Measurements from ENCODE around the gene IMMP2L.

Gene IMMP2L

DNA sequence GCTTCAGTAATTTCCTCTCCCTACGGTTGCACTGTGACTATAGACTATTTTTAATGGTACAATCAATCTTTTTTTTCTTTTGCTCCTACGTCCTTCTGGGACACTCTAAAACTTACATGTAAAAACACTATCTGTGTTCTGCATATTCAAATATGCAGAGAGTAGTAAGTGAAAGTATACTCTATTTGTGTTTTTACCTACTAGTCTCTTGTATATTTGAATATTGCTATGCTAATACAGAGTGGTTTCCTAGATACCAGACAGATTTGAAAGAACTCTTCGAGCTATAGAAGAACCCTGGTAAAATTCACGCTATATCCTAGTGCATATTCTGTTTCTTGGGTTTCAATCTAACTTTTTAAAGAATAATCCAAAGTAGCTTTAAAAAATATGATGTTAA, 672.2 kb downstream of the IMMP2L start:
- DNase-seq = no peak

DNA sequence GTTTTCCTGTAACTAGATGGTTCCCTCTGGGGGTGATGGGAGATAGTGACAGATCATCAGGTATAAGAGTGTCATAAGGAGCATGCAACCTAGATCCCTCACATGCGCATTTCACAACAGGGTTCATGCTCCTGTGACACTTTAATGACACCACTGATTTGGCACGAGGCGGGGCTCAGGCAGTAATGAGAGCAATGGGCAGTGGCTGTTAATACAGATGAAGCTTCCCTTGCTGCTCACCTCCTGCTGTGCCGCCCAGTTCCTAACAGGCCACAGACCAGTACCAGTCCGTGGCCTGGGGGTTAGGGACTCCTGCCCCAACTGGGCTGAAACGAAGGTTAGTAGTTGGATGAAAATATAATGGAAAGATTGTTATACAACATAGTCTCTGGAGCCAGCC, 673.0 kb downstream of the IMMP2L start:
- DNase-seq = no peak

DNA sequence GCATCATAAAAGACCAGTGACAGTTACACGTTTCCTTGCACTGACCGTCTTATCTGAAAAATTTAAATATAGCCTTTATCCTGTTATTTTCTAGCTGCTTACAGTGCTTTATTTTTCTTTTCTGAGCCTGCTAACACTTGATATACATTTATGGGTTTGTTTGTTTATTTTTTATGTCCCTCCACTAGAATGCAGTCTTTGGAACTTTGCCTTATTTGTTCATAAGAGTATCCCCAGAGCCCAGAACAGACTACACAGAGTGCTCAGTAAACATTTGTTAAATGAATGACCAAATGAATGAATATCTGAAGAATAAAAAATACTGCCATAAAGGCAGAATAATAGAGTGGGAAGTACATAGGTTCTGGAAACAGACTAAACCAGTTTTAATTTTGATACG, 673.7 kb downstream of the IMMP2L start:
- no peak for DNase-seq

DNA sequence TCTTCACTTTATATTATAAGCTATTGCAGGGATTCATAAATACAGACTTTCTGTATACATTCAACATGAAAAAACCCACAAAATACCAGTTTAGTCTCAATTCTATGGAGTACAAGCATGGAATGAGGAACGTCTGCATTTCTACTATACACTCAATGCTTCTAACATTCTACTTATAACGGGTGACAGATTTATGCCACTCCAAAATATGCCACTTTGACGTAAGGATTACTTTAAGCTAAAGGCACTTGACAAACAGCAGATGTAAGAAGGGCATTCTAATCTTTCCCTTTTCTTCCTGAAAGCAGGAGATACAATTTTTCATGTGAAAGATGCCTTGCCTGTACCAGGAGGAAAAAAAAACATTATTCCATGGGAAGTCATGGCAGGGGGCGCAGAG, 676.8 kb downstream of the IMMP2L start:
- no peak for DNase-seq

DNA sequence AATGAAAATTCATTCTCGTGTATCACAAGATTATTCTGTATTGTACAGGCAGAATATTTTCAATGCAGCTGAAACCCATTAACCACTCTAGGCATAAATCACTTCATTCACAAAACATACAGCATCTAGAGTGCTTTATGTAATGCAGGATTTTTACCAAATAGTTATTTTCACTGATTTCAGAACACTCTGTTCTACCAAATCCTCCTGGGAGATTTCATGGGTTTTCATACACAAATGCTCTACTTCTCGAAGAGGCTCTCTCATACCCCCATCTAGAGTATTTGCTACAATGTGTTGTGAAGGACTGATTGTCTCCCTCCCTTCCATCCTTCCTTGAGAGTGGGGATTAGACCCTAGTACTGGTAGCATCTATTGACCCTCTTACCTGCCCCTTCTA, 680.6 kb downstream of the IMMP2L start:
- no peak for DNase-seq

DNA sequence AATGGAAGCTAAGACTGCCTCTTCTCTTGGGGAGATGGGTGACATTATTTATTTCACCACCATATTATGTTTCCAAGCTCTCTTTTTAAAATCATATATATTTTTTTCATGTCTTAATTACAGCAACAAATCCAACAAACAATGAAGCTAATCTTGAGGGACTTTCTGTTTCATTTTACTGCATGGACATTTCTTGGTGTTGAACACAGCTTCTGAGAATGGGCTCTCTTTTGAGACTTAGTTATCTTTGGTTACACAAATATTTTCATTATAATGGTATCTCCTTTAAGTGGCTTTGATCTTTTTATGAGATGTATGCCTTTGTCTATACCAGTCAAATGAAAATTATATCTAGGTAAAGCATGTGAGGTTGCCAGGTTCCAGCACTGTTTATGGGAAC, 681.3 kb downstream of the IMMP2L start:
- DNase-seq = no peak

DNA sequence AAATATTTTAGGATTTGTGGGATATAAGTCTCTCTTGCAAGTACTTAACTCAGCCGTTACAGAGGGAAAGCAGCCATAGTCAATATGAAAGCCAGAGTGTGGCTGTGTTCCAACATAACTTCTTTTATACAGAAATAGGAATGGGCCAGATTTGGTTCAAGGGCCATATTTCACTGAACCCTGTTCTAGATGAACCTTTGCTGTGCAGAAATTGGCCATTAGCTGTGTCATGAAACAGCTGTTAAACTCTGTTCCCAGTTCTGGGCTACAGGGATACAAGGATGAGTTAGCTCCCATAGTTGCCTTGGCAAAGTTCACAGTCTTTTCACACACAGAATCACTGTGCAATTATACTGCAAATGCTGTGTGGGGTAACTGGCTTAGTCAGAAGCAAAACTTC, 685.3 kb downstream of the IMMP2L start:
- DNase-seq = no peak

DNA sequence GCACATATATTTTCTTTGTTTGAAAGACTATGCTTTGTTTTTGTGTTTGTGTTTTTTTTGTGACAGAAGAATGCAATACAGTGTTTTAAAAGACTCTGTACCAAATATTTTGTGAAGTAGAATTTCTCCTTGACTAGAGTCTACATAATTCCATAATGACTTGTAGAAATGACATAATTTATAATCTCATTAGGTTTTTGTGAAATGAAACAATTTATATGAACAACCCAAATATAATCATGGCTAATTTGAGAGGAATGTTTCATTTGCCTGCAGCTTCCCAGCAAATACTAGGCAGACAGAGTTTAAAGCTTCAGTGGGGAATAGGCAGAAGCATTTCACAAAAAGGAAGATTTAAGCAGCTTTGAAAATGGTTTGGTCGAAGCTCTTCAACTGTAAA, 686.9 kb downstream of the IMMP2L start:
- no peak for DNase-seq

DNA sequence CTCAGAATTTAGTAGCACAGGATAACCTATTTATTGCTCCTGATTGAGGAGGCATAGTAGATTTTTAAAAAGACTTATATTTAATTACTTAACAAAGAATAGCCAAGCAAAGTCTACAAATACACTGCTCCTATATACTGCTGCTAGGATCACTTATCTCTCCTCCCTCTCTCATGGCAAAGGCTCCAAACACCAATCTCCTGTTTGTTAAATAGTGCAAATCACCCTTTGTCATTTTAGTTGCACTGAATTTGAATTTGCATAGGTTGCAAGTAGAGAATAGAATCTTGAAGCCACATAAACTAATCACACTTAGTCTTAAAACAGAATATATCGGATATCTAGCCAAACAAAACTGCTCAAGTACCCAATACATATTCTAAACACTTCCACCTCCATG, 690.4 kb downstream of the IMMP2L start:
- no peak for DNase-seq

DNA sequence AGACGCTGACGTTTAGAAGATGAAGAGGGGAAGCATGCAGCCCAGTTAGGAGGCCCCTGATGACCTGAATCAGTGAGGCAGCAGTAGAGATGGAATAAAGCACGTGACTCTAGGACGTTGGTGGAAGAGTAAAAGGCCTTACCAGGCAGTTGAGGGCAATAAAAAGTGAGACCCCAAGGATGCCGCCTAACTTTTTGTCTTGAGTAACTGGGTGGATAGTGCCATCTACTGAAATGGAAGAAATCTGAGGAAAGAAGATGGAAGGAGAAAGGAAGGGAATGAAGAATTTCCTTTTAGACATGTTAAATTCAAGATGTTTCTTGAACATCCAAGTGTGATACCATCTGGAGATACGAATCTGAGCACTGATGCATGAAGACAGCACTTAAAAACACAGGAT, 691.4 kb downstream of the IMMP2L start:
- no peak for DNase-seq

DNA sequence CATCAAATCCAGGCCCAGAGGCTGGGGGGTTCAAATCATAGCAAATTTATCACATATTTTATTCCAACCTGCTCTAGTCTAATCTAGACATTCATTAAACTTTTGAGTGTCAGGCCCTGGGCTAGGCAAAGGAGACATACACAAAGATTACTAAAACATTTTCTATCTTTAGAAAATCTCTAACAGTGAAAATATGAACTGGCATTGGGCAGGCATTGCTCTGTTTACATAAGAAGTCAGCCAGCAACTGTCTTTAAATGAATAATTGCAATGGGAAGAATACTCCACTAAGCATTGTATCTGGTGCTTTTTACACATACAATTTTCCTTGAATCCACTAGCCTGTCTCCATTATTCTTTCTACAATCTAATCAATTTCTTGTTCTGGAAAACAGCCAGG, 693.8 kb downstream of the IMMP2L start:
- no peak for DNase-seq

DNA sequence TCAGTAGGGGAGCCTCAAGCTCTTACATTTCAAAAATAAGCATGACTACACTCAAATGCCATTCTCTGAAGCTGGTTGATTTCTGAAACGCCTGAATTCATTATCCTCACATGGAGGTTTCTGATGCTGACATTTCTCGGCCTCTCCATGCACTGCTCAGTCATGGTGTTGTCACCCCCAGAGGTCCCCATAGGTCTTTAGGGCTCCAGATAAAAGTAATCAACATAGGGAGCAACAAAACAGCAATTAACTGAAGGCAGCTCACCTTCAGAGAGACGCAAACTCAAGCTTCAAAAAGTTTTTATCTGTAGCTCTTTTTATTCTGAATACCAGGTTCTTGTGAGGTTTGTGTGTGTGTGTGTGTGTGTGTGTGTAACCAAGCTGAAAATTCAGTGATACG, 694.5 kb downstream of the IMMP2L start:
- no peak for DNase-seq

DNA sequence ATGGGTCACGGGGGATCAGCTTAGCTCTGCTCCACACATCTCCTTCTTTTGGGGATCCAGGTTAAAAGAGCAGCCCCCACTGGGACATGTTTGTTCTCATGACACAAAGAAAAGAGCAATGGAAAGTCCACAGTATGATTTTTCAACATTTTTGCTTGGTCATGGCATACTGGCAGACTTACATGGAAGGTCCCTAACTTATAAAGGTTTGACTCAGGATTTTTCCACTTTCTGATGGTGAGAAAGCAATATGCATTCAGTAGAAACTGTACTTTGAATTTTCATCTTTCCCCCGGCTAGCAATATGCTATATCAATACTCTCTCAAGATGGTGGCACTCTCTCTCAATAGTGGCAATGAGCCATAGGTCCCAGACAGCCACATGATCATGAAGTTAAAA, 699.0 kb downstream of the IMMP2L start:
- DNase-seq = no peak

DNA sequence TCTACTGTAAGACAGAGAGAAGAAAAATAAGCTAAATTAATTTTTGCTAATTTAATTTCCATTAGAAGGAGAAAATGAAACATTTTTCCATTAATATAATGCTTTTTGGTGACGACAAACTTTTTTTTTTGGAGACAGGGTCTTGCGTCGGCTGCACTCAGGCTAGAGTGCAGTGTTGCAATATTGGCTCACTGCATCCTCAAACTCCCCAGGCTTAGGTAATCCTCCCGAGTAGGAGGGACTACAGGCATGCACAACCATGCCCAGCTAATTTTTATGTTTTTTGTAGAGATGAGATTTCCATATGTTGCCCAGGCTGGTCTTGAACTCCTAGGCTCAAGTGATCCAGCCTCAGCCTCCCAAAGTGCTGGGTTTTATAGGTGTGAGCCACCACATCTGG, 701.1 kb downstream of the IMMP2L start:
- DNase-seq = no peak

DNA sequence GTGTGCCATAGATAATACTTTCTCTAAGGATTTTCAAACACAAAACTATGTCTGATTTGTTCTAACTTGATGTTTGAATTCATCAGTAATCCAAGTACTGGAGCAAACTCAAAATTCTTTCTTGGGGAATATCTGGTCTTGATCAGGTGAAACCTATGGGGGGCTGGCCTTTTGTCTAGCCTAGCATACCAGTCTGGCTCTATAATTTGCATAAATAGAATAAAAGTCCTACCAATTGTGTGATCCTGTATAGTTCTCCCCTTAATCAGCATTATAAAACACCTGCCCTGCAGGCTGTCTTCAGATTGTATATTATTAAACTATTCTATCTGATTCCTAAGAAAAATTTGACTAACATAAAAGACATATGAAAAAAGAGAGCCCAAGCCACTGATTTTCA, 705.2 kb downstream of the IMMP2L start:
- DNase-seq = no peak

DNA sequence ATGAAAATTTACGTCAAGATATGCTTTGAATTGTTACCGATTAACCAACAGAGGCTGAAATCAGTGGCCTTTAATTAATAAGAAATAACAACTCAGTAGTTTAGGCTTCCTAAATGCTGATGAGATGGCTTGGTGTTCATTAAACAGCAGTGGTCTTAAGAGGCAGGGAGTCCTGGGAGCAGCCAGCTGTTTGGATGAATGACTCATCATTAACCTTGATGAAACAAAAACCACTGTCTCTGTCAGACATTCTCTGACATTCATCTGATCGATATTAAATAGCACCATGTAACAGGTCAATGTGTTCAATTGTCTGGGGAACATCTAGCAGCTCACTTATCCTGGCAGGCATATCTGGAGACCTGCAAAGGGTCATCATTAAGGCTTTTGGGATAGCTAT, 705.6 kb downstream of the IMMP2L start:
- no peak for DNase-seq

DNA sequence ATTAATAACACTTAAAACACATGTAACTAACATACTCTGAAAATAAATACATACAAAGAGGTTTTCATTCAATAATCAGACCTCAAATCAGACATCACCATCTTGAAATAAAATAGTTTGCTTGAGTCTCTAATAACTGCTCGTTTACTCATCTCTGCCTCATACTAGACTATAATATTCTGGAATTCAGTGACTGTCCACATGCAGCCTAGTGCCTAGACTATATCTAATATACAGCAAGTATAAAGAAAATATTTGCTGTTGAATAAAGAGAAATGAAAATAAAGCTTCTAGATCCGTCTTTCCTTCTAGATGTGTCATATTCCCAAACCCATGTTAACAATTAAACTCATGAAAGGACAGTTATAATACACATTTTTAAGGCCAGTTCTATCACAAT, 707.6 kb downstream of the IMMP2L start:
- DNase-seq = no peak

DNA sequence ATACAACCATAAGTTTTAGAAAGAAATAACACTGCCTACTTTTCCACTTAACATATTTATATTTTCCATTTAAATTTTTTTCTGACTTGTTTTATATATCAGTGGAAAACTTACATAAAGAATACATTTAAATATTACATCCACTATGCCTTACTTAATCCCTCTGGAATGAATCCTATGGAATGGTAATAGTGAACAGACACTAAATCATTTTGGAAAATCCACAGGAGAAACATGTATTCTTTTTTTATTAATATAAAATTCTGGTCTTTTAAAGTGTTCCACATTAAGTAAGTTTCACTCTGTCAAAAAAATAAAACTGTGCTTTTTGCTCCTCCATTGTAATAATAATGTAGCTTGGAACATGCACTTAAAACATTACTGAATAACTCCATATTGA, 708.1 kb downstream of the IMMP2L start:
- no peak for DNase-seq

DNA sequence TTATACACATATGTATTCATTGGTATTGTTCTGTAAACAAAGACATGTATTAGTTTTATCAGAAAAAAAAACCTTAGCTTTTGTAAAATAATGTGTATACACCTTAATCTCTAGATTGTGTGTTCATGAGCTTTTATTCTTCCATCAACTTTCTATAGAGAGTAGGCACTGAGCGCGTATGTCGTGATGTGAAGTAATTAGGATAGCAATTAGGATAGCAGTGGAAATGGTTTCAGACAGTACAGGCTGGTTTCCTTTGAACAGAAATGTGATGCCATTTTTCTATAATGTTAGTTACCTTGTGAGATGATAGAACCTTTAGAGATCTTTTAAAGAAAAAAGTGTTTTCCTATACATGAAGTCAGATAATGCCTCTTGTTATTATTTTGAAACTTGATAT, 709.0 kb downstream of the IMMP2L start:
- DNase-seq = no peak

DNA sequence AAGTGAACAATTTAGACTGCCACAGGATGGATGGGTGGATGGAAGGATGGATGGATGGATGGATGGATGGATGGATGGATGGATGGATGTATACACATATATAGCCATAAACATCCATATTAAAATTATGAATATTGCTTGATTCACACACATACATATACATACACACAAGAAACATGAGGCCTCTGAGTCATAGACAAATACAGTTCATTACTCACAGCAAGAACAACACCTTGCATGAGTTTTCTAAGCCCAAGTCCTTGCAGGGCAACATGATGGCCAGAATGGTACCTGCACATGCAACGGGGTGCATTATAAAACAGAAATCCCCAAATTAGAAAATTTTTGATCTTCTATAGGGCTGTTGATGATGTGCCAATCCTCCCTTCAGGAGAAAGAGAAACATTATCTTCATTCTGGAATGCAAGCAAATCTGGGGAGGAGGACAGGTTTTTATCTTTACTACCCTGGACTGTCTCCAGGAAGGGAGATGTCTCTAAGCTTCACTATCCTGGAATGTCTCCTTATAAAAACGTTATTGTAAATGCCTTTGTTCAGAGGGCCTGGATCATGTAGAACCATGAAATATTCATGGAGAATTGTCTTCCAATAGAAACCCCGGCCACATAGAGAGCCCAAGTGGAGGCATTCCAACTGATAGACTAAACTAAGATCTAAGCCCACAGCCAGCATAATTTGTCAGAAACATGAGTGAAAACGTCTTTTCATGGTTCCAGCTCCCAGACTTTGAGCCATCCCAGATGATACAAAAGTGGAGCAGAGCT, 709.9 kb downstream of the IMMP2L start:
- no peak for DNase-seq

DNA sequence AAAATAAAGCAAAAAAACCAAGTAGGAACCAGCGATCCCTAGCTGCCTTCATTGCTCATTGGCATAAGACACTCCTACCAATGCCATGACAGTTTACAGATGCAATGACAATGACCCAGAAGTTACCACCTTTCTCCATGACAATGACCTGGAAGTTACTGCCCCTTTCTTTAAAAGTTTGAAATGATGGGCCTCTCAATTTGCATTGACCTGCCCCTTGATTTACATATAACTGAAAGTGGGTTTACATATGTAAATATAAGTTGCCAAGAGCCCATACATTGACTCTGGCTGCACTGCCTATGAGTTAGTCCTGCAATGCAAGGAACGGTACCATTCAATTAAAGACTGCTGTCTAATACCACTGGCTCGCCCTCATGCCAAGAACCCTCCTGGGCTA, 712.1 kb downstream of the IMMP2L start:
- DNase-seq = no peak

DNA sequence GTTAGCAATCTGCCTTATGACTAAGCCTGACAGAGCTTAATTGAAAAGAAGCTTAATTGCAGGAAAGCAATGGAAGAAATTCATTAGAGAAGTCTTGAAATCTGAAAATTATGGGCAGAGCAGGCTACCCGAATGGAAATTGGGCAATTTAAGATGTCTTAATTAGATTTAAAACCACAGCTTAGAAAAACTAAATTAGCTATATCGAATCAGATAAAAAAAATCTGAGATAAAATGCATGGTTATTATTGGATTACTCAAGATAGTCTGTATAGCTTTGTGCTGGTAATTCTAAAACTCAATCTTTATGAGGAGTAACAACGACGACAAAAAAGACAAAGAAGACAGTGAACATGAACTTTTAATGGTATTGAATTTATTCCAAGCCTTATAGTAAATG, 719.5 kb downstream of the IMMP2L start:
- DNase-seq = no peak

DNA sequence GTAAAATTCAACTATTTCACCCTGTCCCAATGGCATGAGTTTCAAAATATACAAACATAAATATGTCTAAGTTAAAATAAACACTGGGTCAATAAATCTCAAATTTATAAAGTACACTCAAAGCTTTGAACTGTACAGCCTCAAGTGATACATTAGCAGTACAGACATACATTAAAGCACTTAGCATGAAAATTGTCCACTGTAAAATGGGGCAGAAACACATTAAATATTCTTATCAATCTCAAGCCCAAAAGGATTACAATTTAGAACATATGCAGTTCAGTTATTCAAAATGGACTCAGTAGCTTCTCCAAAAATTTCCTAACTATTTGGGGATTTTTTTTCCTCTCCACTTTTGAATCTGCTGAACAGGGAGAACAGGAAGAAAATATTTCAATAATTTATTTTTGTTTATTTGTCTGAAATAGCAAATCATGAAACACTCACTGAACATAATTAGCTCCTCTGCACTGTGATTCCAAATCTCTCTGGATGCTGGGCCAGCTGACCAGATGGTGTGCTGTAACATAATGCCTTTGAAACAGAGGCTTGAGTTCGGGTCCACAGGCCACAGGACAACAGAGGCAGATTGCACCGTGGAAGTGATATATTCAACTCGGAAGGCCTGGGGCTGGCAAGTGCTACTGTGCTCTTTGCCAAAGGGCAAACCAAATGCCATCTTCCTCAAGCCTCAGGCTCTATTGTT, 720.3 kb downstream of the IMMP2L start:
- DNase-seq = no peak

DNA sequence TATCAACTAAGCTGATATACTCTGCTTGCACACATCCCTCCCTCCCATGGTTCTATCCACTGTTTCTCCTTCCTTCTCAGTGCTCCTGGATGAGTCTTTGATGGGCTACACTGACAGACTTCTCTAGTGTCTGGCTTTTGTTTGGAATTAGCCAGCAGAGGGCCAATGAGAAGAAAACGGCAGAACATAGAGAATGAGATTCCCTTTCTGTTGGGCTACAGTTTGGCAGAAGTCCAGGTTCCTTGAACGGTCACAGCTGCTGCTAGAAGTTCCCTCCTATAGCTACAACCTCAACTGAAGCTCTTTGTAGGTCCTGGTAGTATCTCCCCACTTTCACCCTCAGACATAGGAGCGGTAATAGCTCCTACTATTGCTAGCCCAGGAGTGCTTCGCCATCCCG, 722.4 kb downstream of the IMMP2L start:
- no peak for DNase-seq

DNA sequence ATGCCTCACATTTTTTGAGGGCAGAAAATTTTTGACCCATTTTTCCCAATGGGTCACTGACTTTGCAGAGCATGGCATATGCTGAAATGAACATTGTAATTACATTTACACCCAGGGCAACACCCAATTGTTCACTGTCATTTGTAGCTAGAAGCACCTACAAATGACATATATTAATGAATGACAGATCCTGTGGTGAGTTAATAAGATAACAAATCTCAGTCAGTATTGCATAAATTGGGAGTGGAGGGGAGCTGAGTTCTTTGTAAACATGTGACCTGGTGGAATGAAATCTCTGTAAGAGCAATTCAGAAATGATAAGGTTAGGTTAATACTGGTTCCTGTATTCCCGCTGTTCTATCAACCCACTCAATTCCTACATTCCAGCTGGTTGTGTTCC, 726.4 kb downstream of the IMMP2L start:
- no peak for DNase-seq
